Astrocyte of the spinal cord (primary cell): ENCODE measurements around the gene NLRX1.
"Not testable (repeated sequence)": the region's sequence is repeated elsewhere in the genome, so short reads cannot be mapped to it uniquely, and the experiment has no call there.

ENCODE experiments used
- DNase-seq: peaks from one replicate; pipeline ENCODE4 v3.0.0; 2011; ENCODE audit warnings: low read depth, low spot score
- H3K4me3 ChIP-seq: 2 replicates; pipeline ENCODE4 v1.5.1; 2011; ENCODE audit warnings: low read depth, mild to moderate bottlenecking, low read length, moderate library complexity
- in situ Hi-C: cut with HindIII; loops from 2 replicates; pipeline ENCODE4 v1.10.0; 2017; ENCODE audit warnings: low sequenced_read_pairs
- TF ChIP-seq, protein P1 (sequence below): IDR thresholded peaks from 2 replicates; pipeline ENCODE4 v1.5.1; 2012; ENCODE audit warnings: low read depth, mild to moderate bottlenecking, low read length, inconsistent platforms

The NLRX1 gene

DNA sequence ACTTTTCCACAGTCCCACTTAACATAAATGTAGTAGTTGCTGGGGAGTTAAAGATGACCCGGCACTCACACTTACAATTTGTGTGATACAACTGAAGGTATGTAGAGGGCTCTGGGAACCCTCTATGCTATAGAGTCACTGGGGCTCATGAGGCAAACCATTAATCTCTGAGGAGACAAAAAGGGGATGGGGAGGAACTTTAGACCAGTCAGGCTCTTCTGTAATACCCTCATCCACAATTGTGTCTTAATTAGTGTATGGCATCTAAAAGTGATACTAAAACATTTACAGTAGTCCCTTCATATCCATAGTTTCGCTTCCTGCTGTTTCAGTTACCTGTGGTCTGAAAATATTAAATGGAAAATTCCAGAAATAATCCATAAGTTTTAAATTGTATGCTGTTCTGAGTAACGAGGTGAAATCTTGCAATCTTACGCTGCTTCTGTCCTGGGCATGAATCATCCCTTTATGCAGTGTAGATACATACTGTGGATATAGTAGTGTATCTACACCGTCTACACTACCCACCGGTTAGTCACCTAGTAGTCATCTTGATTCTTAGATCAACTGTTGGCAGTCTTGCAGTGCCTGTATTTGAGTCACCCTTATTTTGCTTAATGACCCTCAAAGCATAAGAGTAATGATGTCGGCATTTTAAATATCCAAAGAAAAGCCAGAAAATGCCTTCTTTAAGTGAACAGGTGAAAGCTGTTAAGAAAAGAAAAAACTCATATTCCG lies 49.8 kb downstream of the NLRX1 start:
- TF ChIP-seq, protein P1, sequence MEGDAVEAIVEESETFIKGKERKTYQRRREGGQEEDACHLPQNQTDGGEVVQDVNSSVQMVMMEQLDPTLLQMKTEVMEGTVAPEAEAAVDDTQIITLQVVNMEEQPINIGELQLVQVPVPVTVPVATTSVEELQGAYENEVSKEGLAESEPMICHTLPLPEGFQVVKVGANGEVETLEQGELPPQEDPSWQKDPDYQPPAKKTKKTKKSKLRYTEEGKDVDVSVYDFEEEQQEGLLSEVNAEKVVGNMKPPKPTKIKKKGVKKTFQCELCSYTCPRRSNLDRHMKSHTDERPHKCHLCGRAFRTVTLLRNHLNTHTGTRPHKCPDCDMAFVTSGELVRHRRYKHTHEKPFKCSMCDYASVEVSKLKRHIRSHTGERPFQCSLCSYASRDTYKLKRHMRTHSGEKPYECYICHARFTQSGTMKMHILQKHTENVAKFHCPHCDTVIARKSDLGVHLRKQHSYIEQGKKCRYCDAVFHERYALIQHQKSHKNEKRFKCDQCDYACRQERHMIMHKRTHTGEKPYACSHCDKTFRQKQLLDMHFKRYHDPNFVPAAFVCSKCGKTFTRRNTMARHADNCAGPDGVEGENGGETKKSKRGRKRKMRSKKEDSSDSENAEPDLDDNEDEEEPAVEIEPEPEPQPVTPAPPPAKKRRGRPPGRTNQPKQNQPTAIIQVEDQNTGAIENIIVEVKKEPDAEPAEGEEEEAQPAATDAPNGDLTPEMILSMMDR, result no peak
- in situ Hi-C loops, result no loop called here
- peak; percentile 93 for DNase-seq
- H3K4me3 ChIP-seq, result no peak overlapping the region

DNA sequence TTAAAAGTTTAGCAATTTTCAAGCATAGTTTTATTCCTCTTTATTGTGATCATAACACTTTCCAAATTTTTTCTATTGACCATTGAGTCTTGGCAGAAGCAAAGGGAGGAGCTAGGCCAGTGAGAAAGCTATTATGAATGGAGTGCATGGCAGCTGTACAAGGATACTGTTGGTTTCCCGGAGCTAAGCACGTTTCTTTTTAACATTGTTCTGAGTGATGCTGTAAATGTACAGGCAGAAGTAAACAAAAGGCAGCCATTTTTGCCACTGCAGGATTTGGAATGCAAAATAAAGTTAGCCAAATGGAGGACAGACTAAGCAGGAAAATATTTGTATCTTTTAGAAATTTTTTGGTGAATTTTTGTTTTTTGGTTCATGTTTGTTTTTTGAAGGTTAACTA lies 53.8 kb downstream of the NLRX1 start:
- DNase-seq, result peak; percentile 58
- in situ Hi-C loops, result no loop called here
- TF ChIP-seq, protein P1, result no peak
- no peak overlapping the region for H3K4me3 ChIP-seq

DNA sequence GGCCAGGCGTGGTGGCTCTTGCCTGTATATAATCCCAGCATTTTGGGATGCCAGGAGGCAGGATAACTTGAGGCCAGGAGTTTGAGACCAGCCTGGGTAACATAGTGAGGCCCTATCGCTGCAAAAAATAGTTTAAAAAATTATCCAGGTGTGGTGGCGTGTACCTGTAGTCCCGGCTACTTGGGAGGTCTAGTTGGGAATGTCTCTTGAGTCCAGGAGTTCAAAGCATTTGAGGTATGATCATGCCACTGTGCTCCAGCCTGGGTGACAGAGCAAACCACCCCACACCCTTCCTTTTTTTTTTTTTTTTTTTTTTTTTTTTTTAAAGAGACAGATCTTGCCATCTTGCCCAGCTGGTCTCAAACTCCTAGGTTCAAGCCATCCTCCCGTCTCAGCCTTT lies 54.4 kb downstream of the NLRX1 start:
- no peak overlapping the region for H3K4me3 ChIP-seq
- in situ Hi-C loops, result no loop called here
- DNase-seq, result no peak
- TF ChIP-seq, protein P1, result no peak

DNA sequence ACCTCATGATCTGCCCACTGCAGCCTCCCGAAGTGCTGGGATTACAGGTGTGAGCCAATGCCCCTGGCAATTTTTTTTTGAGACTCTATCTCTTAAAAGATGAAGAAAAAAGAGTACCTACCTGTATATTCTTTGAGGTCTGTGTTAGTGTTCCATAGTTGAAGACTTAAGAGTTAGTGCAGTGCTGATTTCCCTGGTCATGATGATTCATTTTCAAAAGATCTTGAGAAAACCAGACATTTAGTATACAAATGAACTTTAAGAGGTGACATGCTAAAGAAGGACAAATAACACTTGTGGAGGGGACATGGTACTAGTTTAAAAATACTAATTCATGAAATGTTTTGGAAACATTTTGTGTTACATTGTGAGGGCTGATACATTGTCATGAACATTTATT lies 55.3 kb downstream of the NLRX1 start:
- no peak overlapping the region for H3K4me3 ChIP-seq
- TF ChIP-seq, protein P1, result no peak
- peak; percentile 49 for DNase-seq
- in situ Hi-C loops, result no loop called here

DNA sequence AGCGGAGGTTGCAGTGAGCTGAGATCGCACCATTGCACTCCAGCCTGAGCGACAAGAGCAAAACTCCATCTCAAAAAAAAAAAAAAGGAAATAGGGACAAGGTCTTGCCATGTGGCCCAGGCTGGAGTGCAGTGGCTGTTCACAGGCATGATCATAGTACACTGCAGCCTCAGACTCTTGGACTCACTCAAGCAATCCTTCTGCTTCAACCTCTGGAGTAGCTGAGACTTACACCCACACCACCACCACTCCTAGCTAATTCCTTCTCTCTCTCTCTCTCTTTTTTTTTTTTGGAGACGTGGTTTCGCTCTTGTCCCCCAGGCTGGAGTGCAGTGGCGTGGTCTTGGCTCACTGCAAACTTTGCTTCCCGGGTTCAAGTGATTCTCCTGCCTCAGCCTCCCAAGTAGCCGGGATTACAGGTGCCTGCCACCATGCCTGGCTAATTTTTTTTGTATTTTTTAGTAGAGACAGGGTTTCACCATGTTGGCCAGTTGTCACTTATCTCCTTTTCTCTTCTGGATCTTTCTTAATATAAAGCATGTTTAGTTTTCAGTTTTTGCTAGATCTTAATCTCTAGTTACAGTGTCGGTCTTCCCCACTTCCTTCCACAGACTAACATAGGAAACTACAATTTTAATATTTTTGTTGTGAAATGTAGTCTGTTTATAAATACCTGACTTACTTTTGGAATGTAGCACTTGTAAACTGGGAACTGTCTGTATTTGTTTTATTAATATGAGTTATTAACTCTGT lies 60.2 kb downstream of the NLRX1 start:
- in situ Hi-C loops, H3K4me3 ChIP-seq, DNase-seq: not testable (repeated sequence)

DNA sequence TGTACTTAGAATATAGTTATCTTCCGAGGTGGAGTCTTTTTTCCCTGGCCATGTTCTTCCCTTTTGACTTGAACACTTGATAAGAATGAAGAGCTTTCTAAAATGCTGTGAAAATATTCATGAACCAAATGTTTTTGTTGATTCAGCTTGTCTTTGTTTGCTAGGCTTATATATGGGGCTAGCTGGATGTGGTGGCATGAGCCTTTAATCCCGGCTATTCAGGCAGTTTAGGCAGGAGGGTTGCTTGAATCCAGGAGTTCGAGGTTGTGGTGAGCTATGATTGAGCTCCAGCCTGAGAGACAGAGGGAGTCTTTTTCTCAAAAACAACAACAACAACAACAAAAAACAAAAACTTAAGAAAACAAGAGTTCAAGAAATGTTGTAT lies 60.8 kb downstream of the NLRX1 start:
- in situ Hi-C loops, result no loop called here
- no peak for DNase-seq
- TF ChIP-seq, protein P1, result no peak

DNA sequence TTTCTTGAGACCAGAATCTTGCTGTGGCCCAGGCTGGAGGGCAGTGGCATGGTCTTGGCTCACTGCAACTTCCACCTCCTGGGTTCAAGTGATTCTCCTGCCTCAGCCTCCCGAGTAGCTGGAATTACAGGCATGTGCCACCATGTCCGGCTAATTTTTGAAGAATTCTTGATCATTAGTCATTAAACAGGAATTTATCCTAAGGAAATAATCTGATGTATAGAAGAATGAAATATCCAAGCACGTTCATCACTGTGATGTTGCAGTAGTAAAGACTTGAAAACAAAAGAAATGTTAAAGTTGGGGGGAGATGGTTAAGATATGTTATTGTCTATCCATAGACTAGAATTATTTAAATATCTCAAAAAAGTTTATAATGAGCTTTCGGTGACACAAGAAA lies 61.2 kb downstream of the NLRX1 start:
- in situ Hi-C loops, result no loop called here
- no peak overlapping the region for H3K4me3 ChIP-seq
- TF ChIP-seq, protein P1, result no peak
- DNase-seq, result no peak

More for the DNA sequence above, 60.8 kb downstream of the NLRX1 start:
- H3K4me3 ChIP-seq, result no peak overlapping the region
